ENCODE data around the gene DKC1.

DKC1 gene
- long read RNA-seq, transcript DKC1-201 (15 exons, 2,577 nt): major isoform, 300 of 785 reads
- long read RNA-seq, transcript DKC1-213 (14 exons, 3,079 nt): minor isoform, 9 of 785 reads
- long read RNA-seq, partial matches to known transcripts: 413 of 785 reads
- long read RNA-seq, other reads (novel, unspliced or antisense): 62 of 785 reads

DNA sequence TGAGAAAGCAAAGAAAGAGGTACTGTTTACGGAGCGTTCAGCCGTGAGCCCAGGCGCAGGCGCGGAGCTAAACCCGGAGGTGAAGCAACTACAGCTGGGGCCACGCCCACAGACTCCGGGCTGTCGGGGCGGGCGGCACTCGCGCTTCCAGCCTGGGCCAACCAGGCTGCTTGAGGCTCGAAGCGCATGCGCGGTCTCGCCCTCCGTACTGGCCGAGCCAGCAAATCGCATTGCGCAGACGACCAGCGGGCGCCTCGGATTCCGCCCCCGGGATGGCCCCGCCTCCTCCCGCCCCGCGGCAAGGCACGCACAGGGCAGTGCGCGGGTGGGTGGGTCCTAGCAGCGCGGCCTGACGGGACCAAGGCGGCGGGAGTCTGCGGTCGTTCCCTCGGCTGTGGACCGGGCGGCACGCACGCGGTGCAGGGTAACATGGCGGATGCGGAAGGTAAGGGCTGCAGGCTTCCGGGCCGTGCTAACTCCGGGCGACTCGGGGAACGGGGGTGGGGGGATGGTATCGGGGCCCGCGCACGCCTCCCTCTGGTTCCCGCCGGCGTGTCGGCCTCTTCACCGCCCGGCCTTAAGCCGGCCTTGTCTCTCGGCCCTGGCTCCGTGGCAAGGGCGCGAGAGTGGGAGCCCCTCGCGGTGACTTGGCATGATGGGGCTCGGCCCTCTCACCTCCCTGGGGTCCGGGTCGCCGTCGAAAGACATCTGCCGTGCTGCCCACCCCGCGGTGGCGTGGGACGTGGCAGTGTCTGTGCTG is at the start of gene DKC1:
Gene DKC1, plus strand, starts transcription at position 328 of the 760 bp plus-strand sequence. Its CDS starts 102 bp downstream, at position 430.
- Histone ChIP-seq H3K27me3 (ENCODE audit: insufficient read depth, poor library complexity, severe bottlenecking) (no peaks in the 10 kb centered on the region), H3K27ac (replicated peaks) (peak within 1 kb of the TSS; percentile 98), H3K4me3 (replicated peaks; ENCODE audit: insufficient read depth, low read length) (peak within 1 kb of the TSS; percentile 51)
- DNase-seq (ENCODE audit: low read depth in 1 of 2, low spot score in 1 of 2): peak; percentile 86 to 95
- TF ChIP-seq GABPA (IDR thresholded peaks at IDR 0.05; ENCODE audit: low read depth) (no peak), REST (IDR thresholded peaks at IDR 0.05; ENCODE audit: insufficient replicate concordance, low read depth) (peak; percentile 42), POLR2AphosphoS5 (IDR thresholded peaks at IDR 0.05; ENCODE audit: low read depth) (peak; percentile 68), SPI1 (IDR thresholded peaks at IDR 0.05; ENCODE audit: borderline replicate concordance, low read depth) (no peak)
- TF ChIP-seq, protein P1, sequence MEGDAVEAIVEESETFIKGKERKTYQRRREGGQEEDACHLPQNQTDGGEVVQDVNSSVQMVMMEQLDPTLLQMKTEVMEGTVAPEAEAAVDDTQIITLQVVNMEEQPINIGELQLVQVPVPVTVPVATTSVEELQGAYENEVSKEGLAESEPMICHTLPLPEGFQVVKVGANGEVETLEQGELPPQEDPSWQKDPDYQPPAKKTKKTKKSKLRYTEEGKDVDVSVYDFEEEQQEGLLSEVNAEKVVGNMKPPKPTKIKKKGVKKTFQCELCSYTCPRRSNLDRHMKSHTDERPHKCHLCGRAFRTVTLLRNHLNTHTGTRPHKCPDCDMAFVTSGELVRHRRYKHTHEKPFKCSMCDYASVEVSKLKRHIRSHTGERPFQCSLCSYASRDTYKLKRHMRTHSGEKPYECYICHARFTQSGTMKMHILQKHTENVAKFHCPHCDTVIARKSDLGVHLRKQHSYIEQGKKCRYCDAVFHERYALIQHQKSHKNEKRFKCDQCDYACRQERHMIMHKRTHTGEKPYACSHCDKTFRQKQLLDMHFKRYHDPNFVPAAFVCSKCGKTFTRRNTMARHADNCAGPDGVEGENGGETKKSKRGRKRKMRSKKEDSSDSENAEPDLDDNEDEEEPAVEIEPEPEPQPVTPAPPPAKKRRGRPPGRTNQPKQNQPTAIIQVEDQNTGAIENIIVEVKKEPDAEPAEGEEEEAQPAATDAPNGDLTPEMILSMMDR (IDR thresholded peaks at IDR 0.05; ENCODE audit: insufficient read depth, low read length): no peak

DNA sequence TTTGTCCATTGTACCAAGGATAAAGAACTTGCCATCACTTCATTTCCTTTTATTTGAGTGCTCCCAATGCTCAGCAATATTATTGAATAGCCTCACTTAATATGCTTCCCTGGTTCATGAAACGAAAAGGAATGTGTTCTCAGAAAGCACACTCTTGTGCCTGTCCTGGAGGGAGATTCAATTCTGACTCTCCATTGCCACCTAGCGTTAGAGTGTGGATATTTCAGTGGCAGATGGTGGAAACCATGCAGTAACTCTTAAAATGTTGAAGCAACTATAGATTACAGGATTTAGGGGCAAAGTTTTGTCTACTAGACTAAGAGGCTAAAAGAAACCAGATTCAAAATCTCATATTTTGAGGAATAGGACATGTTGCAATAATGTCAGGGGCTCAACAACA is 47.7 kb upstream of the DKC1 start:
- no peak overlapping the region for H3K27ac ChIP-seq (replicated peaks)
- TF ChIP-seq GABPA (IDR thresholded peaks at IDR 0.05; ENCODE audit: low read depth): no peak
- TF ChIP-seq, protein P1 (IDR thresholded peaks at IDR 0.05; ENCODE audit: insufficient read depth, low read length): peak; percentile 42
- no peaks in the 10 kb centered on the region for H3K27me3 ChIP-seq (ENCODE audit: insufficient read depth, poor library complexity, severe bottlenecking)
- no peak overlapping the region for H3K4me3 ChIP-seq (replicated peaks; ENCODE audit: insufficient read depth, low read length)
- peak in 1 of 2 experiments; percentile 71 for DNase-seq (ENCODE audit: low read depth in 1 of 2, low spot score in 1 of 2)

GRCh38 chrX:154715825-154716224 is 46.8 kb upstream of the DKC1 start:
- DNase-seq (ENCODE audit: low read depth in 1 of 2, low spot score in 1 of 2): no peak
- no peak overlapping the region for H3K27ac ChIP-seq (replicated peaks)
- TF ChIP-seq POLR2AphosphoS5 (IDR thresholded peaks at IDR 0.05; ENCODE audit: low read depth): no peak
- no peak for TF ChIP-seq GABPA (IDR thresholded peaks at IDR 0.05; ENCODE audit: low read depth)
- TF ChIP-seq, protein P1 (IDR thresholded peaks at IDR 0.05; ENCODE audit: insufficient read depth, low read length): no peak
- no peak for TF ChIP-seq SPI1 (IDR thresholded peaks at IDR 0.05; ENCODE audit: borderline replicate concordance, low read depth)
- TF ChIP-seq REST (IDR thresholded peaks at IDR 0.05; ENCODE audit: insufficient replicate concordance, low read depth): no peak
- H3K4me3 ChIP-seq (replicated peaks; ENCODE audit: insufficient read depth, low read length): no peak overlapping the region
- H3K27me3 ChIP-seq (ENCODE audit: insufficient read depth, poor library complexity, severe bottlenecking): no peaks in the 10 kb centered on the region

Data from HL-60 (cell line).